Medulla oblongata (tissue), 1 donor: ENCODE results near the gene DZIP1L.
"Not testable (repeated sequence)": the region's sequence is repeated elsewhere in the genome, so short reads cannot be mapped to it uniquely, and the experiment has no call there.

Experiments
- DNase-seq: peaks from one replicate; pipeline ENCODE4 v3.0.0-alpha.2; 2015; ENCODE audit errors: extremely low spot score

DZIP1L gene

GRCh38 chr3:138114431-138114918 is 933 bp downstream of the DZIP1L start:
- no peak for DNase-seq

GRCh38 chr3:138113326-138113725 is 2.1 kb downstream of the DZIP1L start:
- DNase-seq = no peak

GRCh38 chr3:138112362-138112761 is 3.0 kb downstream of the DZIP1L start:
- no peak for DNase-seq

GRCh38 chr3:138105598-138105997 is 9.8 kb downstream of the DZIP1L start:
- no peak for DNase-seq

GRCh38 chr3:138103466-138103865 is 11.9 kb downstream of the DZIP1L start:
- DNase-seq = no peak

- DNase-seq = not testable (repeated sequence)
These were observed 14.0 kb downstream of the DZIP1L start for GRCh38 chr3:138101351-138101940.

- no peak for DNase-seq
These were observed 16.0 kb downstream of the DZIP1L start for GRCh38 chr3:138099417-138099816.

- no peak for DNase-seq
These were observed 17.9 kb downstream of the DZIP1L start for GRCh38 chr3:138097192-138098172.

GRCh38 chr3:138093721-138094120 is 21.7 kb downstream of the DZIP1L start:
- no peak for DNase-seq

- DNase-seq = no peak
These were observed 23.4 kb downstream of the DZIP1L start for GRCh38 chr3:138092023-138092422.

GRCh38 chr3:138089091-138089490 is 26.3 kb downstream of the DZIP1L start:
- DNase-seq = no peak

GRCh38 chr3:138085745-138086144 is 29.7 kb downstream of the DZIP1L start:
- not testable (repeated sequence) for DNase-seq

- DNase-seq = no peak
These were observed 31.2 kb downstream of the DZIP1L start for GRCh38 chr3:138084196-138084595.

GRCh38 chr3:138082992-138083386 is 32.4 kb downstream of the DZIP1L start:
- DNase-seq = no peak

- peak; percentile 8 for DNase-seq
These were observed 33.1 kb downstream of the DZIP1L start for GRCh38 chr3:138082085-138082991.

- DNase-seq = no peak
These were observed 33.9 kb downstream of the DZIP1L start for GRCh38 chr3:138081371-138082084.

- DNase-seq = no peak
These were observed 35.5 kb downstream of the DZIP1L start for GRCh38 chr3:138079901-138080300.

- no peak for DNase-seq
These were observed 36.5 kb downstream of the DZIP1L start for GRCh38 chr3:138078901-138079344.

GRCh38 chr3:138078096-138078495 is 37.3 kb downstream of the DZIP1L start:
- DNase-seq = no peak

- no peak for DNase-seq
These were observed 42.6 kb downstream of the DZIP1L start for GRCh38 chr3:138072796-138073195.

GRCh38 chr3:138070006-138070405 is 45.4 kb downstream of the DZIP1L start:
- no peak for DNase-seq
